K562 (cell line): ENCODE results near the gene ANO10. TPM values are rescaled to one million over a fixed set of nuclear protein-coding genes. Genes with fewer than 3 reads are reported as not detected.

Experiments
- ATAC-seq: fragments of 200-7000 bp; cut with Tn5 transposase; 3 replicates; pipeline ENCODE4 v1.9.1; 2020; ENCODE audit warnings: moderate library complexity
- BruUV-seq: library from RNA; stranded (reverse); fragments of 400-500 nt; replicated peaks from 2 replicates; lab custom pipeline; 2021; lab: Mats Ljungman, UMichigan
- CTCF ChIA-PET: fragments of 300-600 bp; formaldehyde crosslinking; extraction: SDS; loops from one replicate; lab custom pipeline; 2021; ENCODE audit warnings: low intra/inter-chr PET ratio; lab: Yijun Ruan, JAX
- POLR2A ChIA-PET: fragments of 300-600, 350-650 bp; sonication (Branson Sonifier 250); formaldehyde crosslinking; extraction: SDS; loops from one replicate; lab custom pipeline; 2021; ENCODE audit warnings: antibody characterized with exemption, inconsistent platforms; lab: Yijun Ruan, JAX
- DNase-seq, 4 experiments: peaks; one replicate each; pipeline versions ENCODE4 v3.0.0 to v3.0.0-alpha.2; 2011 to 2018; ENCODE audit warnings: low spot score in 3 of 4, mixed read lengths in 3 of 4; ENCODE audit errors: extremely low read depth in 1 of 4
- FAIRE-seq: peaks from 2 replicates; lab custom pipeline; 2011; peaks lifted over from hg19 to GRCh38; lab: Jason Lieb, UNC
- H2AFZ ChIP-seq: 2 replicates; pipeline ENCODE4 v1.6.0; 2011; ENCODE audit warnings: low read depth, low read length, control low read depth, inconsistent platforms
- H3K27ac ChIP-seq: fragments of 200-600 bp; 3 replicates; pipeline ENCODE4 v1.8.0; 2011; ENCODE audit warnings: low read depth, mild to moderate bottlenecking, control low read depth, inconsistent platforms, low read length, moderate library complexity, mixed read lengths; ENCODE audit errors: extremely low read depth
- H3K27me3 ChIP-seq, 2 experiments: fragments of 300-600 bp in 1 of 2; 2 replicates in 1 of 2; 3 replicates in 1 of 2; pipeline versions ENCODE4 v1.6.0 to v1.8.0; 2011; ENCODE audit warnings: inconsistent platforms in 2 of 2, low read length in 2 of 2, mild to moderate bottlenecking in 1 of 2, mixed read lengths in 1 of 2, moderate library complexity in 1 of 2; ENCODE audit not compliant: control insufficient read depth in 2 of 2, insufficient read depth in 2 of 2
- H3K36me3 ChIP-seq: fragments of 300-600 bp; 3 replicates; pipeline ENCODE4 v1.8.0; 2011; ENCODE audit warnings: mild to moderate bottlenecking, low read length, inconsistent platforms; ENCODE audit not compliant: control insufficient read depth, insufficient read depth
- H3K4me1 ChIP-seq, 2 experiments: fragments of 200-600 bp in 1 of 2; replicated peaks in 1 of 2; 2 replicates in 1 of 2; 3 replicates in 1 of 2; pipeline versions ENCODE4 v1.5.1 to v1.8.0; 2011; ENCODE audit warnings: inconsistent platforms in 2 of 2, low read length in 2 of 2, mild to moderate bottlenecking in 1 of 2, mixed read lengths in 1 of 2, moderate library complexity in 1 of 2; ENCODE audit not compliant: control insufficient read depth in 2 of 2, insufficient read depth in 2 of 2
- H3K4me2 ChIP-seq: 2 replicates; pipeline ENCODE4 v1.6.1; 2011; ENCODE audit warnings: low read length, control low read depth, inconsistent platforms, mixed read lengths; ENCODE audit not compliant: insufficient read depth
- H3K4me3 ChIP-seq: fragments of 200-600 bp; sonication (generic), shearing (Covaris generic); 2 replicates; pipeline ENCODE4 v1.5.1; 2016; ENCODE audit warnings: control low read depth, inconsistent platforms
- H3K79me2 ChIP-seq: fragments of 200-600 bp; 3 replicates; pipeline ENCODE4 v1.8.0; 2011; ENCODE audit warnings: low read length, inconsistent platforms; ENCODE audit not compliant: control insufficient read depth, insufficient read depth
- H3K9ac ChIP-seq, 2 experiments: 2 replicates each; pipeline versions ENCODE4 v1.6.0 to v1.6.1; 2011; ENCODE audit warnings: low read depth in 2 of 2, low read length in 2 of 2, control low read depth in 1 of 2, inconsistent platforms in 1 of 2, mild to moderate bottlenecking in 1 of 2, mixed read lengths in 1 of 2; ENCODE audit not compliant: insufficient read depth in 1 of 2
- H3K9me1 ChIP-seq: one replicate; pipeline ENCODE4 v1.6.0; 2011; ENCODE audit warnings: inconsistent platforms, mild to moderate bottlenecking, low read length, moderate library complexity; ENCODE audit not compliant: control insufficient read depth, insufficient read depth
- H3K9me3 ChIP-seq: replicated peaks from 2 replicates; pipeline ENCODE4 v1.5.1; 2011; ENCODE audit warnings: low read depth, low read length, inconsistent platforms; ENCODE audit not compliant: control insufficient read depth, insufficient read depth
- H4K20me1 ChIP-seq: replicated peaks from 2 replicates; pipeline ENCODE4 v1.6.1; 2011; ENCODE audit warnings: low read length, inconsistent platforms, mixed read lengths; ENCODE audit not compliant: control insufficient read depth, insufficient read depth
- CBX8 ChIP-seq: fragments of 200-600 bp; sonication (generic); IDR thresholded peaks from 2 replicates; pipeline ENCODE4 v1.6.1; 2012; ENCODE audit warnings: borderline replicate concordance, mixed run types, low read depth, mild to moderate bottlenecking, moderate library complexity, mixed read lengths, low read length, control low read depth, inconsistent platforms; ENCODE audit not compliant: poor library complexity, severe bottlenecking; ENCODE audit errors: extremely low read depth
- KDM2B ChIP-seq: fragments of 250-450 bp; sonication (Bioruptor Pico); IDR thresholded peaks from 2 replicates; pipeline ENCODE4 v1.8.0; 2021; ENCODE audit warnings: mild to moderate bottlenecking, moderate library complexity
- MEIS2 ChIP-seq: fragments of 450-650 bp; IDR thresholded peaks from 2 replicates; pipeline ENCODE4 v1.6.1; 2014; ENCODE audit warnings: mild to moderate bottlenecking; ENCODE audit not compliant: partially characterized antibody
- SNRNP70 ChIP-seq: fragments of 200-400 bp; formaldehyde crosslinking; optimal IDR thresholded peaks from 2 replicates; pipeline ENCODE3; 2017; ENCODE audit warnings: low read depth, low read length
- SPI1 ChIP-seq: IDR thresholded peaks from 2 replicates; pipeline ENCODE4 v1.6.1; 2011; ENCODE audit warnings: low read depth, low read length, control low read depth, borderline replicate concordance
- ZNF143 ChIP-seq: sonication (generic); formaldehyde crosslinking; IDR thresholded peaks from 2 replicates; pipeline ENCODE4 v1.9.0; 2022; ENCODE audit warnings: mild to moderate bottlenecking, missing genetic modification reagents
- ZNF589 ChIP-seq: fragments of 200-800 bp; sonication (Bioruptor generic); IDR thresholded peaks from 2 replicates; pipeline ENCODE4 v1.6.1; 2016; ENCODE audit warnings: low read depth, missing genetic modification characterization, missing compliant biosample characterization
- WGBS: fragments of 100-300 bp; shearing (Covaris generic); methylation state at CpG from one replicate; pipeline ENCODE4 v1.1.6; 2016; ENCODE audit warnings: low coverage, mixed read lengths; ENCODE audit not compliant: insufficient coverage; ENCODE audit errors: missing lambda C conversion rate; 5-methylcytosine and 5-hydroxymethylcytosine counted together
- in situ Hi-C: fragments of 300-500 bp; cut with MboI; formaldehyde crosslinking; loops from 4 replicates; pipeline ENCODE4 v1.15.0; 2018; ENCODE audit warnings: inconsistent platforms, mixed read lengths
- intact Hi-C: fragments of 100-400 bp; cut with micrococcal nuclease; formaldehyde crosslinking; loops from 2 replicates; pipeline ENCODE4 v1.14.2; 2022
- polyA plus RNA-seq, 8 experiments: library from polyadenylated mRNA; depleted of rRNA in 4 of 8; stranded (reverse) in 5 of 8; unstranded in 3 of 8; fragments of >200 nt; fragmentation: Nextera tagmentation in 2 of 8; fragmentation: Illumina TruSeq in 1 of 8; extraction: Ambion mirVana in 2 of 8; extraction: Trizol in 1 of 8; gene quantifications; 2 replicates each; pipeline versions ENCODE4 v1.2.1 to v1.2.3, GENCODE V29; 2011 to 2014; ENCODE audit warnings: inconsistent platforms in 1 of 8, missing spikeins in 1 of 8
- total RNA-seq, 7 experiments: library from RNA; depleted of rRNA in 6 of 7; stranded (reverse); fragments of >200 nt in 6 of 7; fragmentation: Illumina TruSeq in 2 of 7; extraction: Trizol in 2 of 7; gene quantifications; 2 replicates each; pipeline versions ENCODE4 v1.2.1 to v1.2.3, GENCODE V29; 2011 to 2021; ENCODE audit warnings: low replicate concordance in 1 of 7
- TF ChIP-seq, protein P1 (sequence below): fragments of 450-650 bp; IDR thresholded peaks from 2 replicates; pipeline ENCODE4 v1.6.1; 2016; ENCODE audit warnings: antibody characterized with exemption

The ANO10 gene
- total and polyA plus RNA-seq, 9 of the 15 experiments (the other 6 are each of a cell fraction or from before 2014, with no cell fraction given): 6.4 to 46.0 (median 32.3) TPM

DNA sequence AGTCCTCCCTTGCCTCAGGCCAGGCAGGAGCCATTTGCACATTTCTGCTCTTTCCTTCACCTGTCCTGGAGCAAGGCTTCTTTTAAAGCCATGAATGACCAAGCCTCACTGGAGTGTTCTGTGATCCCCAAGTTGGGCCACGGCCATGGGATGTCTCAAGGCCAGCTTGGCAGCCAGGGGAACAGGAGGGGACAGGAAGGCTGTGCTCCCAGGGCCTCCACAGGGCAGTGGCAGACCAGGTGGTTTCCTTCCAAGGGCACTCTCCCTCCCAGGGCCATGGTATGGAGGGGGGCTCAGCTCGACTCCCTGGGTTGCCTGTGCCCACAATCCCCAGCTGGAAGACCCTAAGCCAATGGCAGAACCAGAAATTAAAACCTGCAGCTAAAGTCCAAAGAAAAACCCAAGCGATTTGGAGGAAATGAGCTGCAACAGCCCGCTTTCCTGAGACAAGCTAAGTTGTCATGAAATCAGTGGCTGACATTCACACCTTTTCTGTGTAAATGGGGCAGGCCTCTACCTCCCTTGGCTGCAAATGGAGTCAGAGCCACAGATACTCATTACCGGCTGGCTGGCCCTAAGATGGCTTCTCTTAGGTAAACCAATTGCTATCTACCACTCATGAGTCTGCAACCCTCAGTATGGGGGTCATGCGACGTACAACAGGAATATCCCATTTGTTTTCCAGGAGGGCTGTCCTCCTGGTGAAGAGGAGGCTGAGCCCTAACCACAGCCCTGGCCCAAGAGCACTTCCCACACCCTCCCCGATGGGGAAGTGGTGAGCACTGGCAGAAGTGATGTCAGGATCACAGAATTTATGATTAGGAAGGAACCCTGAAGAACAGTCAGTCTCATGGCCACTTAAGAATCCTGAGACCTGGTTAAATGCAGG is 252.2 kb downstream of the ANO10 start:
- no peaks in the 10 kb centered on the region; the same call in 2 of the 3 replicates for H3K36me3 ChIP-seq
- DNase-seq (no peak), FAIRE-seq (no peak), ATAC-seq (no peak)
- H3K9ac ChIP-seq: no peak overlapping the region; a peak in 1 of 4 replicates
- H3K9me1 ChIP-seq: peaks cover 4% of the 10 kb centered on the region
- H3K4me1 ChIP-seq: peaks cover 0 to 10% of the 10 kb centered on the region in 2 experiments; a peak in 1 of 5 replicates
- in situ Hi-C loops: no loop called here
- H3K9me3 ChIP-seq: no peaks in the 10 kb centered on the region
- no peak overlapping the region for H3K4me3 ChIP-seq
- WGBS: 59% methylated on average over 8 of the region's 8 CpGs
- intact Hi-C loops: no loop called here
- TF ChIP-seq SPI1 (peak; percentile 48; the same call in 1 of the 2 replicates), ZNF589 (CRISPR knock-in tag) (no peak), MEIS2 (peak; percentile 4)
- no peaks in the 10 kb centered on the region for H3K27me3 ChIP-seq
- no peak overlapping the region for H3K4me2 ChIP-seq
- H3K27ac ChIP-seq: no peak overlapping the region
- ChIA-PET CTCF (no interaction called here), POLR2A (interaction anchor here (0.6 to 1.0 kb wide), 3 partner anchors 8 to 421 kb away, joined by 3 read pairs; no protein-coding TSS in a partner anchor)
- H3K79me2 ChIP-seq: no peaks in the 10 kb centered on the region
- H4K20me1 ChIP-seq: peaks cover 9% of the 10 kb centered on the region
- BruUV-seq: no TSS peak
- H2AFZ ChIP-seq: no peak overlapping the region

DNA sequence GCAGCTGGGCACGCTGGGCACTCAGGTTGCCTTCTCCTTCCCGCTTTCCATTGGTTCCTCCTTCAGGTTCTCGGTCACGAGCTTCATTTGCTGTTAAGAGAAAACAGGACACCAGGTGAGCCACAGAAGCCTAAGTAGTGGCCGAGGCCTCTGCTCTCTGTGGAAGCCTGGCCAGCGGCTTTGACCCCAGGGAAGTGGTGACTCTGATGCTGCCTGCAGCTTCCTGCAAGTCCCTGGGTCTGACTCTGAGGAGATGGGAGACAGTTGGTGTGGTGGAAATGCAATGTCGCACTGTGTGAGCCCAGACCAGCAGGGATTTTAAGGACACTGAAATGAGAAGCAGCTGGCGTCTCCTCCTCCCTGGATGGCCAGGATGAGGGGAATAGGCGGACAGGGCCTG is 254.9 kb downstream of the ANO10 start:
- FAIRE-seq (no peak), ATAC-seq (no peak), DNase-seq (no peak)
- Histone ChIP-seq H3K4me1 (peaks cover 0 to 15% of the 10 kb centered on the region in 2 experiments; a peak in 1 of 5 replicates), H3K9me1 (peaks cover 4% of the 10 kb centered on the region), H3K4me3 (no peak overlapping the region), H3K79me2 (no peaks in the 10 kb centered on the region), H3K9me3 (no peaks in the 10 kb centered on the region), H3K27me3 (no peaks in the 10 kb centered on the region), H4K20me1 (no peaks in the 10 kb centered on the region; the same call in 1 of the 2 replicates), H3K27ac (no peak overlapping the region), H3K4me2 (no peak overlapping the region), H3K9ac (no peak overlapping the region; a peak in 1 of 4 replicates), H2AFZ (no peak overlapping the region), H3K36me3 (no peaks in the 10 kb centered on the region; the same call in 2 of the 3 replicates)
- BruUV-seq: no TSS peak
- in situ Hi-C loops (no loop called here), intact Hi-C loops (no loop called here)
- ChIA-PET POLR2A (interaction anchor here (0.6 to 1.1 kb wide), 2 partner anchors 8 to 11 kb away, joined by 4 to 5 read pairs; no protein-coding TSS in a partner anchor), CTCF (no interaction called here)
- WGBS: 50% methylated on average over 9 of the region's 9 CpGs
- TF ChIP-seq KDM2B (no peak), CBX8 (no peak), SNRNP70 (no peak), ZNF143 (CRISPR knock-in tag) (no peak)
- TF ChIP-seq, protein P1, sequence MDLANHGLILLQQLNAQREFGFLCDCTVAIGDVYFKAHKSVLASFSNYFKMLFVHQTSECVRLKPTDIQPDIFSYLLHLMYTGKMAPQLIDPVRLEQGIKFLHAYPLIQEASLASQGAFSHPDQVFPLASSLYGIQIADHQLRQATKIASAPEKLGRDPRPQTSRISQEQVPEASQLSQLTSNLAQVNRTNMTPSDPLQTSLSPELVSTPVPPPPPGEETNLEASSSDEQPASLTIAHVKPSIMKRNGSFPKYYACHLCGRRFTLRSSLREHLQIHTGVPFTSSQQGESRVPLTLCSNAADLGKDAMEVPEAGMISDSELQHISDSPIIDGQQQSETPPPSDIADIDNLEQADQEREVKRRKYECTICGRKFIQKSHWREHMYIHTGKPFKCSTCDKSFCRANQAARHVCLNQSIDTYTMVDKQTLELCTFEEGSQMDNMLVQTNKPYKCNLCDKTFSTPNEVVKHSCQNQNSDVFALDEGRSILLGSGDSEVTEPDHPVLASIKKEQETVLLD: no peak
